Rectal smooth muscle tissue (tissue), 1 donor: ENCODE data around the gene ASPRV1.

Experiments
- H3K27ac ChIP-seq: one replicate; pipeline ENCODE4 v1.7.0; 2013; ENCODE audit warnings: low read depth, low read length, inconsistent platforms
- H3K27me3 ChIP-seq: one replicate; pipeline ENCODE4 v1.7.0; 2013; ENCODE audit warnings: low read length; ENCODE audit not compliant: control insufficient read depth, insufficient read depth
- H3K36me3 ChIP-seq: one replicate; pipeline ENCODE4 v1.7.0; 2013; ENCODE audit warnings: low read length; ENCODE audit not compliant: control insufficient read depth, insufficient read depth
- H3K4me1 ChIP-seq: one replicate; pipeline ENCODE4 v1.7.0; 2013; ENCODE audit warnings: low read length; ENCODE audit not compliant: control insufficient read depth, insufficient read depth
- H3K4me3 ChIP-seq: one replicate; pipeline ENCODE4 v1.7.0; 2013; ENCODE audit warnings: low read length
- H3K9ac ChIP-seq: one replicate; pipeline ENCODE4 v1.7.0; 2013; ENCODE audit warnings: low read length

The ASPRV1 gene

DNA sequence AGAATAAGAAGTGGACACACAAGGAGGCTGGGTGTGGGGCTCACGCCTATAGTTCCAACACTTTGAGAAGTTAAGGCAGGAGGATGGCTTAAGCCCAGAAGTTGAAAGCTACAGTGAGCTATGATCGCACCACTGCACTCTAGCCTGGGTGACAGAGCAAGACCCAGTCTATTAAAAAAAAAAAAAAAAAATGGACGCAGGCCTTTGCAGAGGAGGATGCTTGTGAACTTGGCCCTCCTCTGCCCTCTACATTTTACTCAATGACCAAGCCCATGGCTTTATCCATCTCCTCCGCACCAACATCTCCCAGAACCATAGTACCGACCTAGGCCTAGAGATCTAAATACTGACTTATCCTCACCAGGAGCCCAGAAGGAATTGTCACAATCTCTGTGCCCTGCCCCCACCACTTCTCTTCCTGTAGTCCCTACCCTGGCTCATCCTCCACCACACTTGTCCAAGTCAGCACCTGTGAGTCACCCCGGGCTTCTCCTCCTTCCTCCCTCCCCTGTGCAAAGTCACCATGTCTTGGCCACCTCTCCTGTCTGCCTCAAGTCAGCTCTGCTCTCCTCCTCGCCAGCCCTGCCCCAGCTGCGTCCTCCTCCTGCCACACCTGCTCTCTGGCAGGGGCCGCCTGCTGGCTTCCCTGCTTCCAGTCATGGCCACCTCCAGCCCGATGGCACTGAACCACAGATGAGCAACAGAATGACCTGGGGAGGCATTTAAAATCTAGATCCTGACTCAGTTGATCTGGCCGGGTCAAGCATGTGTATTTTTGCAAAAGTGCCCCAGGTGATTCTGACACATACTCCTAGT is 35.8 kb upstream of the ASPRV1 start:
- no peak overlapping the region for H3K27ac ChIP-seq
- no peak overlapping the region for H3K4me3 ChIP-seq
- no peaks in the 10 kb centered on the region for H3K27me3 ChIP-seq
- no peak overlapping the region for H3K9ac ChIP-seq
- H3K36me3 ChIP-seq = no peaks in the 10 kb centered on the region
- no peaks in the 10 kb centered on the region for H3K4me1 ChIP-seq

DNA sequence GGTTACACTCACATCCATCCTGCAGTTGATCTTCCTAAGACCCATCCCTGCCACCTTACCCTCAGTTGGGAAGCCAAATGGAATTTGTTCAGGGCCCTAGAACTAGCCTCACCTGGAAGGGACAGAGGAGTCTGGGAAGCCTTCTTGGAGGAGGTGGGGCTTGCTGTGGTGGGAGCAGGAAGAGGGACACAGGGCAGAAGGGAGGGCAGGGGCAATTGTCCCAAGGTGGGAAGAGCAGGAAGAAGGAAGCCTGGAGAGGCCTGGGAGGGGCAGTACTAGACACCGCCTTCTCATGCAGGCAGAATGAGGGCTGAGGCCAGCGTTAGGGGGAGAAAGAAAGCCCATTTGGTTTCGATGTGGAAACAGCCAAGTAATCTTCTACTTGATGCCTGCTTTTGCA is 34.1 kb upstream of the ASPRV1 start:
- Histone ChIP-seq H3K4me1 (no peaks in the 10 kb centered on the region), H3K27ac (no peak overlapping the region), H3K36me3 (no peaks in the 10 kb centered on the region), H3K27me3 (no peaks in the 10 kb centered on the region), H3K4me3 (no peak overlapping the region), H3K9ac (no peak overlapping the region)

DNA sequence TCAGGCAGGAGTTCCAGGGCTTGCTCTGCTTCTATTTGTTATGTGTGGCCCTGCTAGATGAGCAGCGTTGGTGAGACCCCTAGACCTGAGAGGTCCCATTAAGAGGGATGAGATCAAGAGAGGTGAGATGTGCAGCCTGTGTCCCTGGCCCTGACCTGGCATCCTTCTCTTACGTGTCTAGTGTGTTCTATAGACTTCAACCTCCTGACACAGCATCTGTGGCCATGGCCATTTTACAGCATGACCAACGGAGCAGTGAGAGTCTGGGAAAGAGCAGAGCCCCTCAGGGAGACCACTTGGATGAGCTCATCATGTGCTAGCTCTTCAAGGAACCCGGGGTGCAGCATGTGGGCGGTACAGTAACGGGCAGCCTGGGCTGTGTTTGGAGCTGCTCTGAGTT is 32.7 kb upstream of the ASPRV1 start:
- no peaks in the 10 kb centered on the region for H3K4me1 ChIP-seq
- H3K27me3 ChIP-seq = no peaks in the 10 kb centered on the region
- H3K9ac ChIP-seq = no peak overlapping the region
- no peak overlapping the region for H3K4me3 ChIP-seq
- H3K27ac ChIP-seq = no peak overlapping the region
- H3K36me3 ChIP-seq = no peaks in the 10 kb centered on the region

DNA sequence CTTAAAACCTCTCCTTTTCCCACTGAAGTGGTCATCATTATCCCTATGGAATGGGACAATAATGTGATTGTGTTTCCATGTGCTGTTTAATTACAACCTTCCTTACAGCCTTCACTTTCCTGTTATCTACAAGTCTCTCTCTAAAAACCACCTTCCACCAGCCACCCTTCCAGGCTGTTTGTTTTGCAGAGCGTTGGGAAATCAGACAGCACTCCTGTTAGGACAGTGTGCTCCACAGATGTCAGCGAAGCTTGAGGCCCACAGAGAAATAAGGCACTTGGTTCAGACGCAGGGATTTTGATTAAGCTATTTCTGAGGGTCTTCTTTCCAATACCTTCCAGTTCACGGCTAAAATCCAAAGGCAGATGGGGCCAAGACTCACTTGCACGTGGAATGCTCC is 32.3 kb upstream of the ASPRV1 start:
- Histone ChIP-seq H3K36me3 (no peaks in the 10 kb centered on the region), H3K4me1 (no peaks in the 10 kb centered on the region), H3K9ac (no peak overlapping the region), H3K4me3 (no peak overlapping the region), H3K27ac (no peak overlapping the region), H3K27me3 (no peaks in the 10 kb centered on the region)

DNA sequence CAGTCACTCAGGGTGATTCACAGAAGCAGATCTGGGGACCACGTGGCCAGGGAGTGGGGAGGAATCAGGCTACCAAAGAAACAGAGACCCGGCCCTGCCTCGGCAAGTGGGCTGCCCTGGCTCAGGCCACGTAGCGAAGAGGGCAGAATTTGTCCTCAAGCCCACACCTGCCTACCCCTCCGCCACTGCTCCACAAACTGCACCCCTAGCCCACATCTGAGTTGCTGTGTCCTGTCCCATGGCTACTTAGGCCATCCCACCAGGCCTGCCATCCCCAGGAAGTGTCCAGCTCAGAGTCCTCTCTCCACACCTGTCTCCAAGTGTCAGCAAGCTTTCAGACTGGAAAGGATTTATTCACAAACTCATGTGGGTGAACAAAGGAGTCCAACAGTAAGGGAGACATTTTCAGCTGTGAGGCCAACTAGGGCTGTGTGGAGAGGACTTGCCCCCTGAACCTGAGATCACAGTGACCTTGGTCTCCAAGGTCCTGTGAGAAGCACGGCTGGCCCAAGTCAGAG is 31.7 kb upstream of the ASPRV1 start:
- Histone ChIP-seq H3K27me3 (no peaks in the 10 kb centered on the region), H3K36me3 (no peaks in the 10 kb centered on the region), H3K9ac (no peak overlapping the region), H3K4me3 (no peak overlapping the region), H3K4me1 (no peaks in the 10 kb centered on the region), H3K27ac (no peak overlapping the region)

DNA sequence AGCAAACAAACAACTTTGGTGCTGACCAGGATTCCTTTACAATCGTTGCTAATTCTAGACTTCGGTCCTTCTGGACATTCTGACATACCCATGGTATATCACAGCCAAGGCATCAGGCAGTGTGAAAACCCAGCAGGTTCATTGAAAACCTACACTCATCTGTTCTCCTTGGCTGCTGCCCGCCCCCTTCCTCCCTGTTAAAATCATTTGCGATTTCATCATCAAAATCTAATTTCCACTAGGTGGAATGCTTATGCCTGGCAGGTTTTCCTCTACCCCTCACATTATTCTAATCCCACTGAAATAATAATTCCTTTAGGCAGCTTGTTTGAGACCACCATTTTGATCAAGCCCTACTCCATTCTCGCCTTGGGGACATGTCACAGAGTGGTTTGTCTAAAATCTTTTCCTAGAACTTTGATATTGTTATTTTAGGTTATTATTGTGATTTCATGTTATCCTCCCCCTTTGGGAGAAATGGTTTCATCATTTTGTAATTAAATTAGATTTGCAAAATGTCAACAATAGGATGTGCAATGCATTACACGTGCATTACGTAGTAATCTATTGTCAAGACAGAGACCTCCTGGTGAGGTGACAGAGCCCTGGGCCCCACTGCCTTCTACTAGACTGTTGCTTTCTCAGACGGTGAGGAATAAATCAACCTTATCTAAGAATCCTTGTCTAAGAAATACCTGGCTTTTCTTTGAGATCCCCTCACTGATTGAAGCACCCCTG is 31.0 kb upstream of the ASPRV1 start:
- H3K36me3 ChIP-seq = no peaks in the 10 kb centered on the region
- H3K4me3 ChIP-seq = no peak overlapping the region
- H3K27ac ChIP-seq = no peak overlapping the region
- H3K4me1 ChIP-seq = no peaks in the 10 kb centered on the region
- no peaks in the 10 kb centered on the region for H3K27me3 ChIP-seq
- H3K9ac ChIP-seq = no peak overlapping the region

DNA sequence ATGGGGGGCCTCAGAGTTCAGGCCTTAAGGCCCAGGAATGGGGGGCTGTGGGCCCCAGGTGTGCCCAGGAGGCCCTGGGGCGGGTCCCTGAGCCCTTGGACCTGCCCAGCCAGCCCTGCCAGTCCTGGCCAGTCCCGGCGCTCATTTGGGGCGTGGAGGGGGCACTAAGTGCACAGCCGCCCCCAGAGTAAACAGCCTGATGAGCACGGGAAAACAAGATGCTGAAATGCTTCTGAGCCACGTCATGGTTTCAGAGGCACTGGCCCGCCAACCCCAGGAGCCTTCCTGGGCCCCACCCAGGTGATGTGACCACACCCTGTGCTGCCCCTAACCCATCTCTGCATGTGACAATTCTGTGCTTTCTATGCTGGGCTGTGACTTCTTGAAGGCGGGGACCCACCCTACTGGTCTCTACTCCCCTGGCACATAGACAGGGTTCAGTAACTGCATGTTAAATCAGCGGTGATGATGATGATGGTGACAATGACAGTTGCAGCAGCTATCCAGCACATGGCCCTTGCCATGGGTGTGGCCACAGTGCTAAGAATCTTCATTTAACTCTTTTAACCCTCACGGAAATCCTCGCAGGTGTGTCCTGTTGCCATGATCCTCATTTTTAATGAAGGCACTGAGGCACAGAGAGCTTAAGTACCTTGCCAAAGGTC is 28.1 kb upstream of the ASPRV1 start:
- Histone ChIP-seq H3K27ac (no peak overlapping the region), H3K27me3 (no peaks in the 10 kb centered on the region), H3K36me3 (no peaks in the 10 kb centered on the region), H3K4me1 (no peaks in the 10 kb centered on the region), H3K9ac (no peak overlapping the region), H3K4me3 (no peak overlapping the region)

DNA sequence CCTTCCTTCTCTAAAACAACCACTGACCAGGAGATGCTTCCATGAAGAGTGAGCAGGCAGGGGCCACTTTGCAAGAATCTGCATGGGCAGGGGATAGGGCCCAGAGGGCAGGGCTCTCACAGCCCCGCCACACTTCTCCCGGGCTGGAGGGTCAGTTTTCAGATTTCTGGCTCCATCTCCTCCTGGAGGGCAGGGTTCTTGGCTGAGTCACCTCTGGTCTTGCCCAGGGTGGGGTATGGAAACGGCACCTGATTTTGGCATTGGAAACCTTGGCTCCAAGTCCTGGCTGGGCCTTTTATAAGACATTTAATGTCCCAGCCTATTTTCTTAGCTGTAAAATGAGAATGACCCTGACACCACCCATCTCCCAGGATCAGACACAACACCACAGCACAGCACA is 27.6 kb upstream of the ASPRV1 start:
- Histone ChIP-seq H3K27me3 (no peaks in the 10 kb centered on the region), H3K36me3 (no peaks in the 10 kb centered on the region), H3K4me3 (no peak overlapping the region), H3K27ac (no peak overlapping the region), H3K9ac (no peak overlapping the region), H3K4me1 (no peaks in the 10 kb centered on the region)

DNA sequence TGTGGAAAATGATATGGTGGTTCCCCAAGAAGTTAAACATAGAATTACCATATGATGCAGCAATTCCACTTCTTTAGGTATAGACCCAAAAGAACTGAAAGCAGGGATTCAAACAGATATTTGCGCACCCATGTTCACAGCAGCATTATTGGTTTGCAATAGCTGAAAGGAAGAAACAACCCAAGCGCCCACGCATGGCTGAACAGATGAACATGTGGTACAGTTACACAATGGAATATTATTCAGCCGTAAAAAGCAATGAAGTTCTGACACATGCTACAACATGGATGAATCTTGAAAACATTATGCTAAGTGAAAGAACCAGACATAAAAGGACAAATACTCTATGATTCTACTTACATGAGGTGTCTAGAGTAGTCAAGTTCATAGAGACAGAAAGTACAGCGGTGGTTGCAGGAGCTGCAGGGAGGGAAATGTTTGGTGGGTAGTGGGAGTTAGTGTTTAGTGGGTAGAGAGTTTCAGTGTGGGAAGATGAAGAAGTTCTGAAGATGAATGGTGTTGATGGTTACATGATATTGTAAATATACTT is 26.7 kb upstream of the ASPRV1 start:
- no peak overlapping the region for H3K27ac ChIP-seq
- H3K27me3 ChIP-seq = no peaks in the 10 kb centered on the region

DNA sequence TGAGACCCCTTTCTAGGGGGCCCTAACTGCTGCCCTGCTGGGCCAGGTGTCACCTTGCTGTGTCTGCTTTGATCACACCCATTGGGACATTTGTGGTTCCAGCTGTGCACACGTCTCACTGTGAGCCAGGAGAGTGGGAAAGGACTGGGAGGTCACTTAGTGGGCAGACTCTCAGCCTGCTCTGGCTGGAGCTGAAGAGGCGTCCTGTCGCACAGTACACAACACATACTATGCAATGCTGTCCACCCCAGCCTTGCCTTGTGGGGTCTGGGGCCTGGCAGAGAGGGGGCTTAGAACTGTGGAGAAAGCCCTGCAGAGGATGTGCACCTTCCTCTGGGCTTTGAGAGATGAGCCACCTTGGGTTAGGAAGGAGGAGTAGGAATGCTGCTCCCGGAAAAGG is 25.3 kb upstream of the ASPRV1 start:
- Histone ChIP-seq H3K9ac (no peak overlapping the region), H3K27ac (no peak overlapping the region)

More for the DNA sequence above, 26.7 kb upstream of the ASPRV1 start:
- no peaks in the 10 kb centered on the region for H3K36me3 ChIP-seq
- H3K9ac ChIP-seq = no peak overlapping the region
- no peak overlapping the region for H3K4me3 ChIP-seq
- no peaks in the 10 kb centered on the region for H3K4me1 ChIP-seq

DNA sequence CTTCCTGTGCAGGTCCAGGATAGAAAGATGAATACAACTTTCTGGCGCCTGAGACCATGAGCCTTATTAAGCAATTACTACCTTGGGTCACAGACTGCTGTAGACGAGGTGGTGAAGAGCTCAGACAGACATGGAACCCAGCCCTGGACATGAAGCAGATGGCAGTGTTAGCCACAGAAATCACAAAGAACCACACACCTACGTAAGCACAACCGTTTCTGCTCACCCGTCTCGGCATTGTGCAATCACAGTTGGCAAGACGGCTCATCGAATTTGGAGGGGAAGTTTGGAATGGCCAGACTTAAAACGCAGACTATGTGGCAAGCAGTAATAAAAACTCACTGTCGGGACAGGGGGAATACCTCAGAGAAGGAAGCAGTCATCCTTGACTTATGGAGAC is 24.3 kb upstream of the ASPRV1 start:
- no peaks in the 10 kb centered on the region for H3K4me1 ChIP-seq
- H3K36me3 ChIP-seq = no peaks in the 10 kb centered on the region
- no peak overlapping the region for H3K4me3 ChIP-seq
- H3K27me3 ChIP-seq = no peaks in the 10 kb centered on the region
- no peak overlapping the region for H3K27ac ChIP-seq
- no peak overlapping the region for H3K9ac ChIP-seq

More for the DNA sequence above, 25.3 kb upstream of the ASPRV1 start:
- Histone ChIP-seq H3K4me1 (no peaks in the 10 kb centered on the region), H3K36me3 (no peaks in the 10 kb centered on the region), H3K27me3 (no peaks in the 10 kb centered on the region), H3K4me3 (no peak overlapping the region)

DNA sequence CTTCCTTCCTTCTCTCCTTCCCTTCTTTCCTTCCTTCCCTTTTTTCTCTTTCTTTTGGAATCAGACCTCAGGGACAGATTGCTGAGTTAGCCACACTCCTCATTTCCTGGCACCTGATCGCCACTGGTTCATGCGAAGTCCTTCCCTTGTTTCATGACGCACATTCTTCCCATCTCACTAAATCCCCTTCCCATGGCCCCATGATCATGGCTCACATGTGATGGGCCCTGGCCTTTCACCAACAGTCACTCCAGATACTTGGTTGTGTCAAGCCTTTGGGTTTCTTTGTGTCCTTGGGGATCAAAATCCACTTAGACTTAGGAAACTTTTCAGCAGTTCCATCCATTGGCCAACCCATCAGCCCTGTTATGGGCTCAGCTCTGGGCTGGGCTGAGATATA is 23.8 kb upstream of the ASPRV1 start:
- Histone ChIP-seq H3K4me3 (no peak overlapping the region), H3K27me3 (no peaks in the 10 kb centered on the region), H3K9ac (no peak overlapping the region), H3K4me1 (no peaks in the 10 kb centered on the region), H3K27ac (no peak overlapping the region), H3K36me3 (no peaks in the 10 kb centered on the region)
